Measurements from ENCODE around the gene MAGI3.

Gene MAGI3

DNA sequence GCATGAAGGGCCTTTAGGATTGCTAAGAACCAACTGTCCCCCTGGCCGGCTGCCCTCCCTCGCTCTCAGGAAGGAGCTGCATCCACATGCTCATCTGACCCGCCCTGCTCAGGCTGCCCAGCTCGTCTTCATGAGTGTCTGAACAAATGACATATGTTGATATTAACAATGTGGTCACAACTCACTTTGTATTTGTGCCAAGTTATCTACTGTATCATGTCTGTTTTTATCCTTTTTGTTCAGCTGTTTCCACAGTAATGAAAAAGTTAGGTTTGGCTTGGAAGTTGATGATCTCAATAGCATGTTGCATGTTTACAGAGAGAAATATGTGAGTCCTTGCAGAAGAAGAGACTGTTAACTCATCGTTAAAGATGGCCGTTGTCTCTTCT is 293.8 kb downstream of the MAGI3 start:
- TF ChIP-seq, protein P1, sequence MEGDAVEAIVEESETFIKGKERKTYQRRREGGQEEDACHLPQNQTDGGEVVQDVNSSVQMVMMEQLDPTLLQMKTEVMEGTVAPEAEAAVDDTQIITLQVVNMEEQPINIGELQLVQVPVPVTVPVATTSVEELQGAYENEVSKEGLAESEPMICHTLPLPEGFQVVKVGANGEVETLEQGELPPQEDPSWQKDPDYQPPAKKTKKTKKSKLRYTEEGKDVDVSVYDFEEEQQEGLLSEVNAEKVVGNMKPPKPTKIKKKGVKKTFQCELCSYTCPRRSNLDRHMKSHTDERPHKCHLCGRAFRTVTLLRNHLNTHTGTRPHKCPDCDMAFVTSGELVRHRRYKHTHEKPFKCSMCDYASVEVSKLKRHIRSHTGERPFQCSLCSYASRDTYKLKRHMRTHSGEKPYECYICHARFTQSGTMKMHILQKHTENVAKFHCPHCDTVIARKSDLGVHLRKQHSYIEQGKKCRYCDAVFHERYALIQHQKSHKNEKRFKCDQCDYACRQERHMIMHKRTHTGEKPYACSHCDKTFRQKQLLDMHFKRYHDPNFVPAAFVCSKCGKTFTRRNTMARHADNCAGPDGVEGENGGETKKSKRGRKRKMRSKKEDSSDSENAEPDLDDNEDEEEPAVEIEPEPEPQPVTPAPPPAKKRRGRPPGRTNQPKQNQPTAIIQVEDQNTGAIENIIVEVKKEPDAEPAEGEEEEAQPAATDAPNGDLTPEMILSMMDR (IDR thresholded peaks at IDR 0.05; ENCODE audit: insufficient read depth, low read length, poor library complexity, severe bottlenecking), result no peak
- no peak for DNase-seq (ENCODE audit: extremely low read depth, insufficient read length)
- H3K27me3 ChIP-seq (replicated peaks; ENCODE audit: control insufficient read depth, insufficient read depth, low read length), result no peaks in the 10 kb centered on the region
- no peak overlapping the region for H3K4me3 ChIP-seq (replicated peaks; ENCODE audit: low read depth, low read length)
- no peaks in the 10 kb centered on the region; the same call in 1 of the 2 replicates for H3K36me3 ChIP-seq (ENCODE audit: control insufficient read depth, insufficient read depth, low read length)

- no peak overlapping the region for H3K4me3 ChIP-seq (replicated peaks; ENCODE audit: low read depth, low read length)
- TF ChIP-seq, protein P1 (IDR thresholded peaks at IDR 0.05; ENCODE audit: insufficient read depth, low read length, poor library complexity, severe bottlenecking), result no peak
- no peaks in the 10 kb centered on the region for H3K27me3 ChIP-seq (replicated peaks; ENCODE audit: control insufficient read depth, insufficient read depth, low read length)
- H3K36me3 ChIP-seq (ENCODE audit: control insufficient read depth, insufficient read depth, low read length), result peaks cover 2% of the 10 kb centered on the region
- no peak for DNase-seq (ENCODE audit: extremely low read depth, insufficient read length)
These were observed 296.7 kb downstream of the MAGI3 start for GRCh38 chr1:113686891-113687618.

- TF ChIP-seq, protein P1 (IDR thresholded peaks at IDR 0.05; ENCODE audit: insufficient read depth, low read length, poor library complexity, severe bottlenecking), result no peak
- no peak overlapping the region for H3K4me3 ChIP-seq (replicated peaks; ENCODE audit: low read depth, low read length)
- no peaks in the 10 kb centered on the region for H3K27me3 ChIP-seq (replicated peaks; ENCODE audit: control insufficient read depth, insufficient read depth, low read length)
- DNase-seq (ENCODE audit: extremely low read depth, insufficient read length), result no peak
- peaks cover 2% of the 10 kb centered on the region for H3K36me3 ChIP-seq (ENCODE audit: control insufficient read depth, insufficient read depth, low read length)
These were observed 300.9 kb downstream of the MAGI3 start for GRCh38 chr1:113691184-113691583.

DNA sequence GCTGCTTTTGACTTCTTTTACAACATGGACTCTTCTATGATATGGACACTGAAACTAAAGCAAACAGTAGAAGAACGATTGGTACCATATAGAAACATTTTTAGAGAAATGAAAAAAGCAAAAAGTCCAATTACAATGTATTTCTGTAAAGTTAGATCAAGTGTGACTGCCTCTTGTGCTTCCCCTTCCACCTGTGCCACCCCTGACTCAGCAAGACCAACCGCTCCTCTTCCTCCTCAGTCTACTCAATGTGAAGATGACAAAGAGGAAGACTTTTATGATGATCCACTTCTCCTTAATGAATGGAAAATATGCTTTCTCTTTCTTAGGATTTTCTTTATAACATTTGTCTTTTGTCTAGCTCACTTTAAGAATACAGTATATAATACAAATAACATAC is 302.0 kb downstream of the MAGI3 start:
- H3K27me3 ChIP-seq (replicated peaks; ENCODE audit: control insufficient read depth, insufficient read depth, low read length), result no peaks in the 10 kb centered on the region
- H3K36me3 ChIP-seq (ENCODE audit: control insufficient read depth, insufficient read depth, low read length), result peaks cover 2% of the 10 kb centered on the region
- TF ChIP-seq, protein P1 (IDR thresholded peaks at IDR 0.05; ENCODE audit: insufficient read depth, low read length, poor library complexity, severe bottlenecking), result no peak
- H3K4me3 ChIP-seq (replicated peaks; ENCODE audit: low read depth, low read length), result no peak overlapping the region
- no peak for DNase-seq (ENCODE audit: extremely low read depth, insufficient read length)

GRCh38 chr1:113692824-113693431 is 302.6 kb downstream of the MAGI3 start:
- no peak for DNase-seq (ENCODE audit: extremely low read depth, insufficient read length)
- Histone ChIP-seq H3K36me3 (ENCODE audit: control insufficient read depth, insufficient read depth, low read length) (peaks cover 2% of the 10 kb centered on the region), H3K4me3 (replicated peaks; ENCODE audit: low read depth, low read length) (no peak overlapping the region), H3K27me3 (replicated peaks; ENCODE audit: control insufficient read depth, insufficient read depth, low read length) (no peaks in the 10 kb centered on the region)
- TF ChIP-seq, protein P1 (IDR thresholded peaks at IDR 0.05; ENCODE audit: insufficient read depth, low read length, poor library complexity, severe bottlenecking), result no peak
